Measurements from ENCODE around the gene AGPAT2. TPM values are rescaled to one million over a fixed set of nuclear protein-coding genes. Genes with fewer than 3 reads are reported as not detected.

Gene AGPAT2
- polyA plus RNA-seq, 1 of the 3 experiments (the other 2 are of a cell fraction) = 46.8 TPM

DNA sequence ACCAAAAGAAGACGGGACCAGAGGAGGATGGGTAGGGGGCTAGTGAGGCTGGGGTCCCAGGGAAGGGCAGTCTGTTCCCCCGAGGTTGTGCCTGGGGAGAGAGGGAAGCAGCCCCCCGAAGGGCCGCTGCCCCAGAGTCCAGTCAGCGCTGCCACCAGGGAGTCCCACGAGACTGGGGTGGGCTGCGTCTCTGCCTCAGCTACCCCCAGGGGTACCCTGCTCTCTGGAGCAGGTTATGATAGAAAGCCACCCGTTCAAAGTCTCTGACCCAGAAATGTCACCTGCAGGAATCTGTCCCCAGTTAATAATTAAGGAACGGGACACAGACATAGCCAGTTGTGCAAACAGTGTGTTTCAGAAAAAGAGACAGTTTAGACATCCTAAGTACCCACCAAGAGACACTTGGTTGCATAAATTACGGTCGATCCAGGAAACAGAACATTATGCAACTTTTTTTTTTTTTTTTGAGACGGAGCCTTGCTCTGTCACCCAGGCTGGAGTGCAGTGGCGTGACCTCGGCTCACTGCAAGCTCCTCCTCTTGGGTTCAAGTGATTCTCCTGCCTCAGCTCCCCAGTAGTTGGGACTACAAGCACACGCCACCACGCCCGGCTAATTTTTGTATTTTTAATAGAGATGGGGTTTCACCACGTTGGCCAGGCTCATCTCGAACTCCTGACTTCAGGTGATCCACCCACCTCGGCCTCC is 10.7 kb upstream of the AGPAT2 start:
- no peaks in the 10 kb centered on the region for H3K9me2 ChIP-seq
- H3K27me3 ChIP-seq (ENCODE audit: insufficient read depth) = no peaks in the 10 kb centered on the region; the same call in 1 of the 2 replicates
- H3K36me3 ChIP-seq (replicated peaks in 1 of 2; ENCODE audit: control insufficient read depth in 1 of 2, insufficient read depth in 2 of 2, low read length in 1 of 2) = no peaks in the 10 kb centered on the region
- POLR2A ChIA-PET = no interaction called here
- H3K4me3 ChIP-seq (ENCODE audit: low read depth in 2 of 2, low read length in 1 of 2) = no peak overlapping the region
- no peak for TF ChIP-seq RFX5 (IDR thresholded peaks at IDR 0.05; ENCODE audit: low read length)
- TF ChIP-seq, protein P1, sequence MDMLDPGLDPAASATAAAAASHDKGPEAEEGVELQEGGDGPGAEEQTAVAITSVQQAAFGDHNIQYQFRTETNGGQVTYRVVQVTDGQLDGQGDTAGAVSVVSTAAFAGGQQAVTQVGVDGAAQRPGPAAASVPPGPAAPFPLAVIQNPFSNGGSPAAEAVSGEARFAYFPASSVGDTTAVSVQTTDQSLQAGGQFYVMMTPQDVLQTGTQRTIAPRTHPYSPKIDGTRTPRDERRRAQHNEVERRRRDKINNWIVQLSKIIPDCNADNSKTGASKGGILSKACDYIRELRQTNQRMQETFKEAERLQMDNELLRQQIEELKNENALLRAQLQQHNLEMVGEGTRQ (IDR thresholded peaks at IDR 0.05; ENCODE audit: borderline replicate concordance, low read depth, low read length) = no peak
- no peak for TF ChIP-seq YY1 (IDR thresholded peaks at IDR 0.05; ENCODE audit: low read depth)
- TF ChIP-seq, protein P2, sequence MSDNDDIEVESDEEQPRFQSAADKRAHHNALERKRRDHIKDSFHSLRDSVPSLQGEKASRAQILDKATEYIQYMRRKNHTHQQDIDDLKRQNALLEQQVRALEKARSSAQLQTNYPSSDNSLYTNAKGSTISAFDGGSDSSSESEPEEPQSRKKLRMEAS (IDR thresholded peaks at IDR 0.05; ENCODE audit: low read depth) = no peak
- TF ChIP-seq FOXM1 (IDR thresholded peaks at IDR 0.05; ENCODE audit: low read depth) = no peak
- TF ChIP-seq SIN3A (IDR thresholded peaks at IDR 0.05; ENCODE audit: borderline replicate concordance, low read depth, low read length) = no peak
- TF ChIP-seq TEAD4 (IDR thresholded peaks at IDR 0.05; ENCODE audit: borderline replicate concordance, insufficient read depth) = no peak
- no peak for TF ChIP-seq NFIC (IDR thresholded peaks at IDR 0.05; ENCODE audit: borderline replicate concordance)
- no peak for TF ChIP-seq SMC3 (IDR thresholded peaks at IDR 0.05; ENCODE audit: low read depth, low read length)
- TF ChIP-seq RXRA (IDR thresholded peaks at IDR 0.05; ENCODE audit: borderline replicate concordance, low read depth) = no peak
- TF ChIP-seq GABPA (IDR thresholded peaks at IDR 0.05; ENCODE audit: low read depth) = no peak
- TF ChIP-seq JUND (IDR thresholded peaks at IDR 0.05) = no peak
- TF ChIP-seq POLR2AphosphoS5 (IDR thresholded peaks at IDR 0.05; ENCODE audit: low read depth, low read length) = no peak
- TF ChIP-seq EZH2phosphoT487 (IDR thresholded peaks at IDR 0.05; ENCODE audit: borderline replicate concordance, low read depth) = no peak
- no peak for TF ChIP-seq GATA2 (CRISPR knock-in tag; IDR thresholded peaks at IDR 0.05)
- TF ChIP-seq, protein P3, sequence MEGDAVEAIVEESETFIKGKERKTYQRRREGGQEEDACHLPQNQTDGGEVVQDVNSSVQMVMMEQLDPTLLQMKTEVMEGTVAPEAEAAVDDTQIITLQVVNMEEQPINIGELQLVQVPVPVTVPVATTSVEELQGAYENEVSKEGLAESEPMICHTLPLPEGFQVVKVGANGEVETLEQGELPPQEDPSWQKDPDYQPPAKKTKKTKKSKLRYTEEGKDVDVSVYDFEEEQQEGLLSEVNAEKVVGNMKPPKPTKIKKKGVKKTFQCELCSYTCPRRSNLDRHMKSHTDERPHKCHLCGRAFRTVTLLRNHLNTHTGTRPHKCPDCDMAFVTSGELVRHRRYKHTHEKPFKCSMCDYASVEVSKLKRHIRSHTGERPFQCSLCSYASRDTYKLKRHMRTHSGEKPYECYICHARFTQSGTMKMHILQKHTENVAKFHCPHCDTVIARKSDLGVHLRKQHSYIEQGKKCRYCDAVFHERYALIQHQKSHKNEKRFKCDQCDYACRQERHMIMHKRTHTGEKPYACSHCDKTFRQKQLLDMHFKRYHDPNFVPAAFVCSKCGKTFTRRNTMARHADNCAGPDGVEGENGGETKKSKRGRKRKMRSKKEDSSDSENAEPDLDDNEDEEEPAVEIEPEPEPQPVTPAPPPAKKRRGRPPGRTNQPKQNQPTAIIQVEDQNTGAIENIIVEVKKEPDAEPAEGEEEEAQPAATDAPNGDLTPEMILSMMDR (IDR thresholded peaks at IDR 0.05) = no peak
- TF ChIP-seq, protein P4, sequence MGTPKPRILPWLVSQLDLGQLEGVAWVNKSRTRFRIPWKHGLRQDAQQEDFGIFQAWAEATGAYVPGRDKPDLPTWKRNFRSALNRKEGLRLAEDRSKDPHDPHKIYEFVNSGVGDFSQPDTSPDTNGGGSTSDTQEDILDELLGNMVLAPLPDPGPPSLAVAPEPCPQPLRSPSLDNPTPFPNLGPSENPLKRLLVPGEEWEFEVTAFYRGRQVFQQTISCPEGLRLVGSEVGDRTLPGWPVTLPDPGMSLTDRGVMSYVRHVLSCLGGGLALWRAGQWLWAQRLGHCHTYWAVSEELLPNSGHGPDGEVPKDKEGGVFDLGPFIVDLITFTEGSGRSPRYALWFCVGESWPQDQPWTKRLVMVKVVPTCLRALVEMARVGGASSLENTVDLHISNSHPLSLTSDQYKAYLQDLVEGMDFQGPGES (IDR thresholded peaks at IDR 0.05; ENCODE audit: low read depth, low read length) = no peak
- H3K27ac ChIP-seq (ENCODE audit: low read depth in 2 of 2, low read length in 1 of 2) = no peak overlapping the region
- H3F3A ChIP-seq (replicated peaks; ENCODE audit: insufficient read depth) = no peaks in the 10 kb centered on the region
- H2AFZ ChIP-seq (ENCODE audit: low read depth) = no peak overlapping the region
- H3K4me1 ChIP-seq (ENCODE audit: control insufficient read depth in 1 of 2, insufficient read depth in 2 of 2, low read depth in 1 of 2, low read length in 1 of 2) = peaks cover 0 to 27% of the 10 kb centered on the region in 2 experiments; a peak in 1 of 4 replicates
- no peaks in the 10 kb centered on the region for H4K20me1 ChIP-seq (ENCODE audit: insufficient read depth)
- H3K79me2 ChIP-seq (ENCODE audit: insufficient read depth) = no peaks in the 10 kb centered on the region
- no peak overlapping the region for H3K9ac ChIP-seq
- 65% methylated on average over 18 of the region's 20 CpGs for WGBS (ENCODE audit: low lambda C conversion rate)
- CTCF ChIA-PET = interaction anchor here (0.8 to 4.2 kb wide), 6 partner anchors 10 to 210 kb away, joined by 3 to 18 read pairs (median 3); no protein-coding TSS in a partner anchor
- no peak overlapping the region for H3K4me2 ChIP-seq
- no peaks in the 10 kb centered on the region for H3K9me3 ChIP-seq
- DNase-seq = no peak
